ENCODE measurements around the gene PHC2. TPM values are rescaled to one million over a fixed set of nuclear protein-coding genes. Genes with fewer than 3 reads are reported as not detected.

Gene PHC2
- total RNA-seq, 1 experiment from 2014 or later, result 176 TPM

GRCh38 chr1:33310702-33311101, 120.2 kb downstream of the PHC2 start:
- Histone ChIP-seq H2AFZ (ENCODE audit: low read depth, low read length, poor library complexity, severe bottlenecking) (no peak overlapping the region), H3K9me3 (ENCODE audit: control insufficient read depth in 1 of 2, insufficient read depth in 1 of 2, low read depth in 1 of 2, low read length in 2 of 2) (no peaks in the 10 kb centered on the region), H4K20me1 (ENCODE audit: insufficient read depth) (no peaks in the 10 kb centered on the region), H3K36me3 (ENCODE audit: control insufficient read depth in 1 of 2, insufficient read depth in 2 of 2, low read length in 2 of 2) (no peaks in the 10 kb centered on the region), H3K4me2 (ENCODE audit: low read length) (no peak overlapping the region), H3K9me2 (ENCODE audit: insufficient read depth) (no peaks in the 10 kb centered on the region), H3K27me3 (ENCODE audit: insufficient read depth, low read length) (no peaks in the 10 kb centered on the region), H3K79me2 (ENCODE audit: insufficient read depth, low read length) (no peaks in the 10 kb centered on the region), H3K4me3 (replicated peaks in 1 of 2; ENCODE audit: low read depth in 1 of 2, low read length in 2 of 2) (no peak overlapping the region), H3K4me1 (ENCODE audit: control insufficient read depth in 1 of 2, insufficient read depth in 2 of 2, low read length in 2 of 2) (no peaks in the 10 kb centered on the region), H3K27ac (ENCODE audit: low read depth, low read length) (no peak overlapping the region), H3K9ac (ENCODE audit: low read length) (no peak overlapping the region)
- intact Hi-C loops (cut with micrococcal nuclease), result no loop called here
- ATAC-seq (no peak), DNase-seq (ENCODE audit: low read depth, low spot score) (no peak)
- RAD21 ChIA-PET (ENCODE audit: low non-redundant PET in 1 of 2, low total read pairs in 2 of 2, uncharacterized antibody in 2 of 2, unreplicated experiment in 2 of 2), result no interaction called here
- TF ChIP-seq ELF1 (IDR thresholded peaks at IDR 0.05; ENCODE audit: borderline replicate concordance, low read depth) (no peak), ZFX (IDR thresholded peaks at IDR 0.05) (no peak), ZNF274 (IDR thresholded peaks at IDR 0.05; ENCODE audit: low read depth, low read length) (no peak), POLR2AphosphoS5 (IDR thresholded peaks at IDR 0.05; ENCODE audit: low read depth, low read length) (no peak), YY1 (IDR thresholded peaks at IDR 0.05; ENCODE audit: extremely low read depth, insufficient replicate concordance, low read depth, low read length) (no peak), ATF3 (IDR thresholded peaks at IDR 0.05) (no peak), ZBTB33 (IDR thresholded peaks at IDR 0.05; ENCODE audit: extremely low read depth, insufficient replicate concordance, low read length) (no peak), REST (IDR thresholded peaks at IDR 0.05; ENCODE audit: low read depth) (no peak), CTCF (IDR thresholded peaks at IDR 0.05 in 2 of 3, conservative IDR thresholded peaks at IDR 0.05 in 1 of 3; ENCODE audit: borderline replicate concordance in 1 of 3, insufficient read depth in 1 of 3, low read depth in 2 of 3, low read length in 2 of 3) (no peak), FOSL1 (IDR thresholded peaks at IDR 0.05; ENCODE audit: low read depth) (no peak), EZH2 (IDR thresholded peaks at IDR 0.05) (no peak), EGR1 (IDR thresholded peaks at IDR 0.05; ENCODE audit: low read depth) (no peak), EZH2phosphoT487 (IDR thresholded peaks at IDR 0.05; ENCODE audit: borderline replicate concordance) (no peak), SP1 (IDR thresholded peaks at IDR 0.05; ENCODE audit: low read depth) (no peak), CEBPB (IDR thresholded peaks at IDR 0.05; ENCODE audit: low read depth) (no peak), CBX3 (IDR thresholded peaks at IDR 0.05; ENCODE audit: low read depth) (no peak), POLR2A (IDR thresholded peaks at IDR 0.05; ENCODE audit: borderline replicate concordance, extremely low read depth, insufficient read depth, insufficient read length) (no peak), TCF7L2 (IDR thresholded peaks at IDR 0.05; ENCODE audit: borderline replicate concordance, extremely low read depth, insufficient read depth, insufficient read length) (no peak), SIN3A (IDR thresholded peaks at IDR 0.05; ENCODE audit: low read depth) (no peak), MAX (IDR thresholded peaks at IDR 0.05) (no peak)
- no TSS peak for BruUV-seq (replicated peaks)
- POLR2A ChIA-PET, result no interaction called here
- CTCF ChIA-PET, result no interaction called here

Measured in HCT116 (cell line).